GM23248 (cell line): ENCODE results near the gene RHNO1.

Source experiments
- EZH2 ChIP-seq: fragments of 200-600 bp; sonication (generic); IDR thresholded peaks from 2 replicates; pipeline ENCODE4 v1.6.1; 2018; ENCODE audit warnings: antibody characterized with exemption, mild to moderate bottlenecking; ENCODE audit not compliant: insufficient read depth, poor library complexity, severe bottlenecking
- EZH2phosphoT487 ChIP-seq: fragments of 200-600 bp; sonication (generic); IDR thresholded peaks from 2 replicates; pipeline ENCODE4 v1.6.1; 2018; ENCODE audit warnings: antibody characterized with exemption, moderate library complexity, mild to moderate bottlenecking, low read depth; ENCODE audit not compliant: insufficient read depth

- TF ChIP-seq EZH2 (no peak), EZH2phosphoT487 (no peak)
Measured at GRCh38 chr12:2834581-2835491, 42.2 kb upstream of the RHNO1 start, which contains the start of gene NRIP2.
